Raji (cell line): Measurements from ENCODE around the gene AKIRIN2.

Experiments used
- POLR2A ChIP-seq: IDR thresholded peaks from 2 replicates; pipeline ENCODE4 v1.6.1; 2011; ENCODE audit warnings: low read depth, low read length, control low read depth; ENCODE audit not compliant: insufficient read depth

Gene AKIRIN2

DNA sequence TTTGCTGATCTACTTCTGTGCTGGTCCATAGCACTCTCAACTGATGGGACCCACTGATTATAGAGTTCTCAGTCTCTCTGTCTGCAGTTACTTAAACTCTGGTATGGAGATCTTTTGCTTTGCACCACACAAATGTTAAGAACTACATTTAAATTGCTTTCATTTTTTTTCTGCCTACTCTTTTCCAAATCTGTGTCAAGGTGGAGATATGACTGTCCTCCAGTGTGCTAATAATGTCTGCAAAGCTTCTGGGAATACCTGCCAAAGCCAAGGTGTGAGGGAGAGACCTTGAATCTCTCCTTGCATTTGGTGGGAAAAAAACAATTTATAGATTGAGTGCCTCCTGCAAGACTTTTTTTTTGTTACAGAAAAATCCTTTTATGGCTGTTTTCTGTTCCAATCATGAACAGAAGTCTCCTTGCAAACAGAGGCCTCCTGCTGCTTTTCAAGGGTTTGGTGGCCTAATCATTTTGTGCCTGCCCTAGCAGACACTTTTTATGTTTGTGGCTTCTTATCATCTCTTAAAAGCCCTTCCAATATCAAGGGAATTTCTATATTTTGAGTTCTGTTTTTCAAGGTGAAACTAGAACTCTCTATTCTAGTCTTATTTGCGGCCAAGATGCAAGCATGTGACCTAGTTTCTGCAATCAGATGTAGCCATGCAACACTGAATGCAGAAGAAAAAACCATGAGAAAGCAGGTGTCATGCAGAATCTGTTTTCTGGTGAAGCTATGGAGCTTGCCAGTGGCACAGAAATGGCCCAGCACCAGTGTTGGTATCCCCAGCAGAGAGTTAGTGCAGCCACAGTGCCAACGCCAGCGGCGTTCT, 23.2 kb upstream of the AKIRIN2 start:
- no peak for TF ChIP-seq POLR2A

DNA sequence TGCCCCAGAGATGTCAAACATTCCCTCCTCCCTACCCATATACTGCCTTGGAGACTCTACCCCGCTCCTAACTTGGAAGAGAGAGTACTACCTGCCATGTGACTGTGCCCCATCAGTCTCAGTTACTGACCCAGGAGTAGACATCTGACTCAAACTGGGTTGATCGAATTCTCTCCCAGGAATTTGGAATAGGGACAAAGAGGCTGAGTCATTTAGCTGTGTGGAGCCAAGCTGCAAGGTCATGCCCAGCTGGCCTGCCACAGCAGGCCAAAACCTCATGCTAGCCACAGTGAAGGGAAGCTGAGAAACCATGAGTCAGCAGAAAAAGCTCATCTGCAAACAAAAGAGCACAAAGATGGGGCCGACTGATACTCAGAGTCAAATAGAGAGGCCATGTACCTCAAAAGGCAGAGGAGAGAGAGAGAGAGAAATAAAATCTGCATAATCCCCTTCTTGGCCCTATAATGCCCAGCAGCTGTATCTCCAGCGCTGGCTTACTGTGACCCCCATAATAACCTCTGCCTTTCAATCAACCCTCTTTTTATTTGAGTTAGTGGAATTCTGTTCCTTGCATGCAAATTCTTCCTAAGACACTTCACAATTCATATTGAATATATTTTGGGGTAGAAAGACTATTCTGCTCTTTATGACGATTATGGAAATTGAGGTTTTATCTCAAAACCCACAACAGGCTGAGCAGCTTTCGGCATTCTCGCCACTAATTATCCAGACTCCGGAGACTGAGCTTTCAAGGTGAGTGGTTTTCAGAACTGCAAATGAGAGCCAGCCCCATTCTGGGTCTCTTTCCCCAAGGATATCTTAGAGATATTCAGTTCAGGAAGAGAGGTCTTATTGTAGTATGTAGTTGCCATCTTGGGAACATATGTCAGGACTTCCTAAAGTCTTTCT, 21.4 kb upstream of the AKIRIN2 start:
- no peak for TF ChIP-seq POLR2A

DNA sequence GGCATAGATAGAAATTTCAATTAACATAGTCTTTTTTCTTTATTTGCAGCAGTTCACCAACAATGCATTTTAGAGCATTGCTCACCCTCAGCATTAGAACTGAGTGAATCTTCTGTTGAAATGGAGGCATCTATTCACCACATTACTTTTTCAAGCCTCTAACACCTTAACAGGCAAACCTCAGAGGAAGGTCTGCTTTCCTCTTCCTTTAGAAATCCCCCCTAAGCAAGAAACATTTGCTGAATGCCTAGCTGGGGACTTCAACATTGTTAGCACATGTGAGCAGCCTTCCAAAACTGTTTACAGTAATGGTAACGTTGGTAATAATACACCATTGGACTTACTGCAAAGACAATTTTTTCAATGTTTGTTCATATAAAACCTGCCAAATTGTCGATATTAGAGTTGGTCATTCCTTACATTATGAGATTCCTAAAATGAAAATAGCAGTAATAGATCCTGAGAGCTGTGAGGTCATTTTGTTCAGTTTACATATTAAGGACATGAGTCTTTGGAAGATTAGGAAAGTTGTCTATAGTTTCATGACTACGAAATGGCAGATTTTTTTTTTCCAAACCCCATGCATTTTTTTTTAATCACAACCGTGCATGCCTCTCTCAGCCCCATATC, 20.6 kb upstream of the AKIRIN2 start:
- no peak for TF ChIP-seq POLR2A

DNA sequence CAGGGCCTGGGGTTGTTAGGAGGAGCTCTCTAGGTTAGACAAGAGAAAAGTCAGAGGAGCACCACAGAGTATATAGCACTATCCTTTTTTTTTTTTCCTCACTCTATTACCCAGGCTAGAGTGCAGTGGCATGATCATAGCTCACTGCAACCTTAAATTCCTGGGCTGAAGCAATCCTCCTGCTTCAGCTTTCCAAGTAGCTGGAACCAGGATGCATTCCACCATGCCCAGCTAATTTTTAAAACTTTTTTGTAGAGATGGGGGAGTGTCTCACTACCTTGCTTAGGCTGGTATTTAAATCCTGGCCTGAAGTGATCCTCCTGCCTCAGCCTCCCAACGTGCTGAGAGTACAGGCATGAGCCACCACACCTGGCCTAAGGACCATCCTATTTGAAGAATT, 19.3 kb upstream of the AKIRIN2 start:
- no peak for TF ChIP-seq POLR2A

DNA sequence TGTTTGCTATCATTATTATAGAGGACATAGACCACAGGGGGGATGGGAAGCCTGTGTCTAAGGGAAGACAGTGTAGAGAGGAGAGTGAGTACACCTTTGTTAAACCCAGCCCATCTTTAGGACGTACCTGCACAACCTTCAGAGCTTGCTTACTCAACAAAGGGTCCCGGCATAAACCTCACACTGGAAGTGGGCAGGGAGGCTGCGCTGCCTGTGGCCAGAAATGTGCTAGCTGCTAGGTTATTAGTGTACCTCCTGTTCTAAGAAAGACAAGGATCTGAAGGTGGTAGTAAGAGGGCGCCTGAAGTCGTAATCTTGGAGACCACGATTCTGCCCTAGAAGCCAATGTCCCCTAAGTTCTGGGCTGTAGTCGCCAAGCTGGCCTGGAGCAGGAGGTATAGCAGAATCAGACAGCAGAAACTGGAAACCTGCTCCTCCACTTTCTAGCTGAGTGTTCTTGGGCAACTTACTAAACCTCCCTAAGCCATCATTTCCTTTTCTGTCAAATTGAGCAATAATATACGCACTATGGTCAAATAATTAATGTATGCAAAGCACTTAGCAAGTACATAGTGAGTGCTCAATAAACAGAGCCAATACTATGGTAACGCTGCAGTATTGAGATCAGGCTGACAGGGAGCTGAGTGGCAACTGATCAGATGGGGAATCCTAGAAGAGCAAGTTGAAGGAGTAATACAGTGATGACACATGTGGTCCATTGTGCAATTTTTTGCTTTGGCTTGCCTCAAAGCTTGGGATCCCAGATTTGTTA, 16.8 kb upstream of the AKIRIN2 start:
- no peak for TF ChIP-seq POLR2A

DNA sequence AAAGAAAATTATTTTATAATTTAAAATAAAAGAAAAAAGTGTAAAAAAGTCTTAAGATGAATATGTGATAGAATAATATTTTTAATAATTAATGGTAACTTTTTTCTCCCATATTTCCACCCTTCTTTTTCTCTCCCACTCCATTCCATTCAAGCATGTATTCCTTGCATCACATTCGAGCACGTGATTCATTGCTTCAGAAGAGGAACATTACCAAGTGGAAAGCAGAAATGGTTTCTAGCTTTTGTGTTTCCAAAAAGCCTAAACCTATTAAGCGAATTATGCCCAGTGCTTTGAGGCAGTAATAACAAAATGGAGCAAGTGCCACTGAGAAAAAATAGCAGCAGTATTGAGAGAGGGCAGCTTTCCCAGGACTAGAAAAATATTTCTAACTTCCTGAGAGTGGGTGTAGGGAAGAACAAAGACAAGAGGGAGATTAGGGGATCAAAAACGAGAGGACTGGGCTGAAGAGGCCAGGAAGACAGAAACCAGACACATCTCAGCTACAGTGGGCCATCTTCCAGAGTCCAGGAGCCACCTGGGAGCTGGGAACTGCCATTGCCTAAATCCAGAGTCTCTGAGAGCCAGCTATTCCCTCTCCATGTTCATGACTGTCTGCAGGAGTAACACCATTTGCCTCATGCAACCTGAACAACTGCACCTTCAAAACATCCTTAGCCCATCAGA, 15.0 kb upstream of the AKIRIN2 start:
- no peak for TF ChIP-seq POLR2A

DNA sequence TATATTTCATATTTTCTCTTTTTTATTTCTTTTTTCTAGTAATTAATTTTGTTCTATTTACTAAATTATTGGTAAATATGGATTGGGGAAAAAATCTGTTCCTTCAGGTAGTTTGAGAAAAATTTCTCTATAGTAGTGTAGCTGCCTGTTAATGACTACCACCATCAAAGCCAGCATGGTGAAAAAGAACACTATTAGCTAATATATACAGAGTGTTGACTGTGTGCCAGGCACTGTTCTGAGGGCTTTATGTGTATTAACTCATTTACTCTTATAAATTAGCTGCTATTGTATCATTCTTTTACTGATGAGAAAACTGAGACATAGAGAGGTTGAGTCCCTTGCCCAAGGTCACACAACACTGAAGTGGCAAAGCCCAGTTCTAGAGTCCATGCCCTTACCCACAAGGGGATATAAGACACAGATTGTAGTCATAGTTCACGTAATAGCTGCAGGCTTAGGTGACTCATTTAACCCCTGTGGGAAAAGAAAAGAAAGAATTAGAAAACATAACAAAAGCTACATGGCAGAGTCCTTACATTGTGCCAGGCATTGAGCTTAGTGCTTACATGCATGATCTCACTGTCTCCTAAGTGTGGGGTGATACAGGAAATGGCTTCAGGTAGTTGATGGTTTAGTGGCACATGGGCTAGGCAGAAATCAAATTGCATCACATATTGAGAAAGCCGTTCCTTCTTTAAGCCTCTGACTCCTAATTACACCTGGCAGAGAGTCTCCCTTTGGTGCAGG, 12.2 kb upstream of the AKIRIN2 start:
- no peak for TF ChIP-seq POLR2A

DNA sequence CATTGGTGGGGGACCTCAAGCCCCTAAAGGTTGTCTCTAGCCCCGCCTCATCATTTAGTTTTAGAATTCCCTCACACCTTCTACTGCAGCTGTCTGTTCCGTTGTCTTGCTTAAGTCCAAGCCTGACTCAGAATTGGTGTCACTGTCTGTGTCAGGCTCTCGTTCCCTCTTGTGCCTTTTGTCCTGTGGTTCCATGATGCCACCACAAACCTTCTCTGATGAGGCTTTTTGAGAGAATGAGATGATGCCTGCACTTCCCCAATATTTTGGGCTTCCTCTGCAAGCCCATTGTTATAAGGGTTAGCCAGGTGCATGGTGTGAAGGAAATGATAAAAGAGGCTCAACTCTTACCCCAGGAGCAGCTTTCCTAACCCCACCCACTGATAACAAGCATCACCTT, 8.1 kb upstream of the AKIRIN2 start:
- no peak for TF ChIP-seq POLR2A

DNA sequence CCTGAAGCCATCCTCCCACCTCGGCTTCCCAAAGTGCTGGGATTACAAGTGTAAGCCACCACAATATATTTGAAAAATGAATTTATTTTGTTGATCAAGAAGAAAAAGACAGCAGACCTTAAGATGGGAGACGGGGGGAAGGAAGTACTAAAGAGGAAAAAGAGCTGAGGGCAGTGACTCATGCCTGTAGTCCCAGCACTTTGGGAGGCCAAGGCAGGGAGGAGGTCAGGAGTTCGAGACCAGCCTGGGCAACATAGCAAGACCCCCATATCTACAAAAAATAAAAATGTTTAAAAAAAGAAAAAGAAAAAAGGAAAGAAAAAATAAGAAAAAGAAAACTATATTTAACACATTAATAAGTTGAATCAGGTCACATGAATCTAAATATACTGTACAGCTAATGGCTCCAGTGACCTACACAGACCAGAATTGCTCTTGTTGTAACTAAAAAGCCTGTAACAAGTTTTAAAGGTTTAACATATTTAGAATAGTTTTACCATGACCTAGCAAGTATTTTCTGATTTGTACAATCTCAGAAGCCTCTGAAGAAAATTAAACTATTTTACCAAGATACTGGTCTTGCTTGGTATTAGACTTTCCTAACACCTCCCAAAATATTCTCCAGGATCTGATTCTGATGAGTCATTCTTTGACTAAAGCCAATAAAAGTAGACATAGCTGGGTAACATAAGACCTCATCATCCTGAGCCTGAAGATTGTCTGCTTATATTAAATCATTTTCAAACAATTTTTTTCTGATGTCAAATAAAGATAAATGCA, 4.3 kb upstream of the AKIRIN2 start:
- no peak for TF ChIP-seq POLR2A

DNA sequence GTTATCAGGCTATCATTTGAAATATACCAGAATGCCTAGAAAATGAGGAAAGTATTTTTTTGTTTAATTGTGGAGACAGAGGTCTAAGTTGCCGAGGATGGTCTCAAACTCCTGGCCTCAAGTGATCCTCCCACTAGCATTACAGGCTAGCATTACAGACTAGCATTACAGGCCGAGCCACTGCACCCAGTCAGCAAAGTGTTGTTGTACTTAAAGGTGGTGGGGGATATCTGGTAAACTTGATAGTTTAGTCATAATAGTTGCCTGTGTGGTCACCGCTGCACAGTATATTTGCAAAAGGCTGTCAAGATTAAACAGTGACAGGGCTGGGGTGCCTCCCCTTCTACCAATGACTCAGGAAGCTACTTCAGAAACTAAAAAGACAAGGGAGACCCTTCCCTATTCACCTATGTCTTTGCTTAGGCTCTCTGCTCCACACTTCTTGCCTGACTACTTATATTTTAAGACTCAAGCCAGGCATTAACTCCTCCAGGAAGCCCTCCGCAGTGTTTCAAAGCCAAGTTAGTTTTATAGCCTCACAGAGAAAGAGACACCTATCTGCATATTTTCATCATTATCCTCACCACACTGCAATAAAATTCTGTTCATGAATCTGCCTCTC, 3.1 kb upstream of the AKIRIN2 start:
- no peak for TF ChIP-seq POLR2A

DNA sequence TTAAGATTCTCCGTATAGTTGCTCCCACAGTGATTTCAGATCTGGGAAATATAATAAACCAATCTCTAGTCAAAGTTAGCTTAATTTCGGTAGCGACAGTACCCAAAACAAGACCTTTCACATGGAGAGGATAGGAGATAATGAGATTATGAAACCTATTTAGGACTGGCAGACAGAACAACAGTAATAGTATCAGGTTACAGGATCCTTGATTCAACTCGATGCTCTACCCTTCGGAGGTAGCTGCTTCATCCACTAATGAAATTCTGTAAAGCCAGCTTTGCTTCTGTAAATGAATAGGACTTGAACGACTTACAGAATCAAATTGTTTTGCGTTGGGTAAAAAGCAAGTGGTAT, 534 bp upstream of the AKIRIN2 start:
- no peak for TF ChIP-seq POLR2A

DNA sequence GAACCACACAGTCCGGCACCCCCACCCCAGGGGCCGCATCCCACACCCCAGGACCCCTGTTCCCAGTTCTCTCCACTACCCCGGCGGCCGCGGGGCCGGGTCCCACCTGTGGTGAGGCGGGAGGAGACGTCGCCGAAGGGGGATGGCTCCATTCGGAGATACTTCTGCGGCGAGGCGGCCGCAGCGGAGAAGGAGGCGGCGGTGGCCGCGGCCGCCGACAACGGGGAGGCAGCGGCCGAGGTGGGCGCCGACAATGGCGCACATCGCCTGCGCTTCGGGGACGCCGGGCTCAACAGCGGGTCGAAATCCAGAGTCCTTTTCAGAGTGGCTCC, 723 bp downstream of the AKIRIN2 start:
- no peak for TF ChIP-seq POLR2A
